HUDEP-2 (cell line): ENCODE data around the gene GDPD5.

Experiments used
- DNase-seq, 76 experiments: peaks; one replicate each; lab custom pipeline; 2025; ENCODE audit not compliant: unreplicated experiment in 76 of 76; lab: John Stamatoyannopoulos, UW

The GDPD5 gene

GRCh38 chr11:75495749-75496304 lies 29.9 kb downstream of the GDPD5 start:
- DNase-seq = no peak

GRCh38 chr11:75493626-75494025 lies 32.1 kb downstream of the GDPD5 start:
- no peak for DNase-seq

- DNase-seq = no peak
Observed at GRCh38 chr11:75492181-75492820, 33.4 kb downstream of the GDPD5 start.

GRCh38 chr11:75491465-75491864 lies 34.3 kb downstream of the GDPD5 start:
- DNase-seq = no peak

GRCh38 chr11:75490221-75491181 lies 35.2 kb downstream of the GDPD5 start:
- DNase-seq = no peak

GRCh38 chr11:75487365-75487764 lies 38.4 kb downstream of the GDPD5 start:
- no peak for DNase-seq

- no peak for DNase-seq
Observed at GRCh38 chr11:75485742-75486141, 40.0 kb downstream of the GDPD5 start.

GRCh38 chr11:75482931-75483469 lies 42.7 kb downstream of the GDPD5 start:
- DNase-seq = no peak

GRCh38 chr11:75481922-75482606 lies 43.7 kb downstream of the GDPD5 start:
- no peak for DNase-seq

GRCh38 chr11:75481223-75481921 lies 44.4 kb downstream of the GDPD5 start:
- DNase-seq = peak in 2 of 76 experiments; percentile 16 to 21

GRCh38 chr11:75480185-75481175 lies 45.3 kb downstream of the GDPD5 start:
- DNase-seq = peak in 67 of 76 experiments; percentile 8 to 83 (median 42)

- DNase-seq = no peak
Observed at GRCh38 chr11:75479597-75480145, 46.1 kb downstream of the GDPD5 start.

- peak in 39 of 76 experiments; percentile 4 to 59 (median 29) for DNase-seq
Observed at GRCh38 chr11:75478783-75479596, 46.8 kb downstream of the GDPD5 start.

GRCh38 chr11:75477614-75477935 lies 48.2 kb downstream of the GDPD5 start:
- DNase-seq = no peak

- DNase-seq = peak in 8 of 76 experiments; percentile 4 to 34 (median 16)
Observed at GRCh38 chr11:75476739-75477613, 48.8 kb downstream of the GDPD5 start.

- peak in 73 of 76 experiments; percentile 14 to 85 (median 70) for DNase-seq
Observed at GRCh38 chr11:75475767-75476650, 49.7 kb downstream of the GDPD5 start.
